Measurements from ENCODE around the gene LRRC8B.

- TF ChIP-seq POLR2A (IDR thresholded peaks at IDR 0.05), result no peak
- TF ChIP-seq, protein P1, sequence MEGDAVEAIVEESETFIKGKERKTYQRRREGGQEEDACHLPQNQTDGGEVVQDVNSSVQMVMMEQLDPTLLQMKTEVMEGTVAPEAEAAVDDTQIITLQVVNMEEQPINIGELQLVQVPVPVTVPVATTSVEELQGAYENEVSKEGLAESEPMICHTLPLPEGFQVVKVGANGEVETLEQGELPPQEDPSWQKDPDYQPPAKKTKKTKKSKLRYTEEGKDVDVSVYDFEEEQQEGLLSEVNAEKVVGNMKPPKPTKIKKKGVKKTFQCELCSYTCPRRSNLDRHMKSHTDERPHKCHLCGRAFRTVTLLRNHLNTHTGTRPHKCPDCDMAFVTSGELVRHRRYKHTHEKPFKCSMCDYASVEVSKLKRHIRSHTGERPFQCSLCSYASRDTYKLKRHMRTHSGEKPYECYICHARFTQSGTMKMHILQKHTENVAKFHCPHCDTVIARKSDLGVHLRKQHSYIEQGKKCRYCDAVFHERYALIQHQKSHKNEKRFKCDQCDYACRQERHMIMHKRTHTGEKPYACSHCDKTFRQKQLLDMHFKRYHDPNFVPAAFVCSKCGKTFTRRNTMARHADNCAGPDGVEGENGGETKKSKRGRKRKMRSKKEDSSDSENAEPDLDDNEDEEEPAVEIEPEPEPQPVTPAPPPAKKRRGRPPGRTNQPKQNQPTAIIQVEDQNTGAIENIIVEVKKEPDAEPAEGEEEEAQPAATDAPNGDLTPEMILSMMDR (IDR thresholded peaks at IDR 0.05), result no peak
Observed at GRCh38 chr1:89516055-89516454, 8.6 kb upstream of the LRRC8B start.

All from testis (tissue), 2 donors.